ENCODE measurements around the gene MICALL1.
A peak's percentile ranks its signal among the peaks of the same experiment; 100 is the strongest.
"Not testable (repeated sequence)": the region's sequence is repeated elsewhere in the genome, so short reads cannot be mapped to it uniquely, and the experiment has no call there.

The MICALL1 gene

DNA sequence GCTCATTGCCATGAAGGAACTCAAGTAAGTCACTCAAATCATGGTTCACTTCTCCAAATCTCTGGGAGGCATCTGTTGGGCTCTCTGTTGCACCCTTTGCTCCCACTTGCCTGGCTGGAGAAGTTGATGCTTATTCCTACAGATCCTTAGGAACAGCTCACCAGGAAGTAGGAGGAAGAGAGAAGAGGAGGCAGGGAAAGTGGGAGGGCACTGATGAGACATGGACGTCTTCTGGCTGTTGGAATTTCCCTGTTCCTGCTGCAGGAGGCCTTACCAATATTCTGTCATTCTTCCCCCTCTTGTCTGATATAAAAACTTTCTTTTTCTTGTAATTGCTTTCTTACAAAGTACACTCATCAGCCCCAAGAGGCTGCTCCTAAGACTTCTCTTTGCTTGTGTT, 61.0 kb downstream of the MICALL1 start:
- no peak for DNase-seq

DNA sequence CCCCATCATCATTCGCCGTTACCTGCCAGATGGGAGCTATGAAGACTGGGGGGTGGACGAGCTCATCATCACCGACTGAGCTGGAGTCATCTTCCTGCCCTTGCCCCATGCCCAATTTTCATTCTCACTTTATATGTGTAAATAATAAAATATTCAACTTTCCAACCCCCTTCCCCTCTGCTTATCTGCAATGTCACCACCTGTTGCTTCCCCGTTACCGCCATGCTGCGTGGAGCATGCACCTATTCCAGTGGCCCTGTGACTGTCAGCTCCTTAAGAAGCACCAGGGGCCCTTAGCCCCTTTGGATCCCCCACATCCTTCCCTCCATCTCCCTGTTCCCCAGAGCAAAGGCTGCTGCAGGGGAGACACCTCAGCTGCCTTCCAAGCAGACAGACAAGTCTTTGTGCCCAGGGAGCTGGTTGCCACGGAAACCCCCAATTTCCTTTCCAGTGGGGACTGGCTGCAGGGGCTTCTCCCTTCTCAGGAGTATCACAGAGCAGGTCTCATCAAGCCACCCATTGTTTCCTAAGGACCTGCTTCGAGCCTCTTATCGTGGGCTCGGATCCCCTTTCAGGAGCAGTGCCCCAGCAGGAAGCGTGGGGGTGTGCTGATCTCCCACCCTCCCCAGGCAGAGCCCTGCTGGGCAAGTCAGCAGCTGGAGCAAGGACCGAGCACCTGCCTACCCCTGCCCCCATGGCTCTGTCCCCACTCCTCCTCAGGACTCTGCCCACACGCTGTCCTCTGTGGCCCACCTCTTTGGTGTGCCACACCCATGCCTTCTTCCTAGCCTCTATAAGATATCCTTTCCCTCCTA, 61.7 kb downstream of the MICALL1 start:
- no peak for DNase-seq

DNA sequence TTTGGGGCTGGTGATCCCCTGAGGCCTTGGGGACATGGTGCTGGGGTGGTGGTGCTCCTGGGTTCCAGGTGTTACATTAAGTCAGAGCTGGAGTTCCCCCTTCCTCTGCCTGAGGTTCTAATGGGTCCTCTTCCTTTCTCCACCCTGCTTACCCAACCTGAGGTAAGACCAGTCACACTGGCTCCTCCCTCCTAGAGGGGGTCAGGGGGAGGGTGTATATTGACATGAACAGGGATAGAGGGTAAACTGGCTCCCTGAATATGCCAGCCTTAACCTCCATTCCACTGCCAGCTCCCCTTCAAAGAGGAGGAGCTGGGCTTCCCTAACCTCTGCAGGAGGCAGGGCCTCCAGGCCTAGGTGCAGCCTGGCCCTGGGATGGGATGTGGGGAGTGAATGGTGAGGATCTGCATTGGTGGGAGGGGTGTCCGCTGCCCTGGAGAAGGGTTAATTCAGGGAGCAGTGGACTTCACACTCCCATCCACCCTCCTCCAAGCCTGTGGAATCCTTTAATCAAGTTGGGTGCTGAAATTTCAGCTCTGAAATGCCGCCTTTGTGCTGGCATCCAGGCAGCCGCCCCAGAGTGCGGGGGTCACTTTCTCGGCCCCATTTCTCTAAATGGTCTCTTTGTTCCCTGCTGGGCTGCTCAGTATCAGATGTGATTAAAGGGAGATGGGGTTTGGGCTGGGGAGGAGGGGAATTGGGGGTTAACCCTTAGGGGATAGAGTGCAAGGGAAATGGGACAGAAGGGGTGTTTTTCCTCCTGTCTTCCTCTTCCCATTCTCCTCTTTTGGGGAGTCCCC, 62.6 kb downstream of the MICALL1 start:
- DNase-seq = no peak

DNA sequence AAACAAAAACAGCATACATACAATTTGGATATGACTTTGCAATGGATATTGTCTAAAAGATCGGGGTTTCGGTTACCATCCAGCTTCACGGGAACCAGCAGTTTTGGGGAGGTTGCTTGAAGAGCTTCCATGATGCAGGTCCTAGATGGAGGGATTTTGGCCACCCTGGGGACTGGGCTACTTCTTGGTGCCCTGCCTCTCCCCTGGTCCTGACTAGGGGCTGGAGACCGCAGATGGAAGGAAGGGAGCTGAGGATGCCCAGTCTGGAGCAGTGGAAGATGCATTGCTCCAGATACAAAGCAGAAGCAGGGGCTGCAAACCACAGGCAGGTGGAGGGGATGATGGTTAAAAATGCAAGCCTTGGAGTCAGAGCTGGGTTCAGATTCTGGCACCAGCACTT, 64.8 kb downstream of the MICALL1 start:
- DNase-seq = no peak

DNA sequence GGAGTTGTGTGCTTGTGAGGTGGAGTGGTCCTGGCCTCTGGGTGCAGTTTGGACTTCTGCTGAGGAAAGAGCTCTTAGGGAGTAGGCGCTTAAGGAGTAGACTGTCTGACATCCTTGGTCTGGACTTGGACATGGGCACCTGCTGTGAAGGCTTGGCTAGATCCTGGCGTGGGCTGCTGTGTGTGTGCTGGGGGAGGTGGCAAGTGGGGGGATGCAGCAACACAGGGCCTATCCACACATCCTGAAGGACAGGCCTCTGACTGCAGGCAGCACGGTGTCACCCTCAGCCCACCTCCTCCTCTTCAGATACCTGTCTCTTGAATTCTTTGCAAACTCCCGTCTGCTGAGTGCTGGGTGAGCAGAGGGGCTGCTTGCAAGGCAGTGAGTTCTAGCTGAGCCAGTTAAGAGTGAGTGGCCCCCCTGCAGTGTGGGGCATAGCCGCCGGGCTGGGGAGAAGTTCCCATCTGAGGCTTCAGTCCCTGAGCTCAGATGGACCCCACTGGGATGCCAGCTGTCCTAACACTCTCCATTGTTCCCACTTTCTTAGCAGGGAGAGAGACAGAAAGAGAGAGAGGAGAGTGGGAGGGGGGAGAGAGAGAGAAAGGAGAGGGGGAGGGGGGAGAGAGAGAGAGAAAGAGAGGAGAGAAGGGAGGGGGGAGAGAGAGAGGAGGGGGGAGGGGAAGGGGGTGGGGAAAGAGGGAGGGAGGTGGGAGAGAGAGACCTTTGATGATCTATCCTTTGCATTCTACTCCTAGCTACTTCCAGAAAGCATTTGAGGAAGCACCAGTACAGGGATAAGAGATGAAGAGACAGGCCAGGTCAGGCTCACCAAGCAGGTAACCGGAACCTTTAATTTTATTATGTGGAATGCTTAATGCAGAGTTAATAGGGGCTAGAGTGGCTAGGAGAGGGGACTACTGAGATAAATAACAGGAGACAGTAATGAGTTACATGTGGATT, 65.7 kb downstream of the MICALL1 start:
- no peak for DNase-seq

DNA sequence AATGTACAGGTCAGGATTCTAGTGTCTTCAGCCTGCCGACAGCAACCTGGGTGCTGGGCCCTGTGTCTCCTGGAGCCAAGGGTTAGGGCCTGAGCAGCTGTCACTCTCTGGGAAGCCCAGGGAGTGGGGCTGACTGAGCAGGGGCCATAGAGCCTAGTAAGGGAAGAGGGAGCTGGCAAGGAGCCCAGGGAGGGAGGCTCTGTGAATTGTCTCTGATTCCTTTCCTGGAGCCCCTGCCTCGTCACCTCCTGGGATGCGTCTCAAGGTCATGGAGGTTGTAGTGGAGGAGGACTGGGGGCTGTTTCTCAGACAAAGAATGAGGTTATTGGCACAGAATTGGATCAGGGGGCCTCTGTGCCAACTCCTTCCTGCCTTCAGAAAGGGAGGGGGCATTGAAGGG, 66.4 kb downstream of the MICALL1 start:
- DNase-seq = peak; percentile 8 to 83

DNA sequence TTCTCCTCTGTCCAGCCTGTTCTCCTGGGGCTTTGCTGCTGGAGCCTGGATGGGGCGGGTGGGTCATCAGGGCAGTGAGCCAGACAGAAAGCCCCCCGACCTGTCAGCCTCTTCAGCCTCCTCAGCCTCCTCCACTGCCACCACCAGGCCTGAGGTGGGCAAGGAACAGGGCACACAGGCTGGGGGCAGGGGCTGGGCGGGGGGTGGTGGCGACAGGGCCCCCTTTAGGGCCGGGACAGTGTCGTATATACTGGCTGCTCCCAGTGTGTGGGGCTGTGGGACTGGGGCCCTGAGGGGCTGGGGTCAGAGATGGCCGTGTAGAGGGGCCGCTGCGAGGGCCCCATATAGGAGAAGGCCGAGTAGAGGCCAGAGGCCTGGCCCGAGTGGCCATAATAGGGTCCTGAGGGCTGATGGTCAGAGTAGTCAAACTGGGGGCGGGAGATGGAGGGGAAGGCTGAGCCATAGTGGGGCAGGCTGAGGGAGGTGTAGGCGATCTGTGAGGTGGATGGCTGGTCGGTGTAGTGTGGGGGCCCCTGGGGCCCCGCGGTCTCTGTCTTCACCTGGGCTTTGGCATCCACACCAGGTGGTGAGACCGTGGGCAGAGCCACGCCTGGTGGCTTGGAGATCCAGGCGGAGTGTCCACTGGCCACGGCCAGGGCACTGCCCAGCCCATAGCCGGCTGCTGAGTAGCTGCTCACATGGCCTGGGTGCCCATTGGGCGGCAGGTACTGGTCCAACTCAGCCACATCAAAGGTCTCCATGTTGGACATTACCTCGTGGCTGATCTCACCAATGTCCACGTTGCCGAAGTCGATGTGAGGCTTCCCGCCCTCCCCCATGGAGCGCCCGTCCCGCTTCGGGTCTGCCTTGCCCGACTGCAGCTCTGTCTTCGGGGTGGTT, 67.4 kb downstream of the MICALL1 start:
- no peak for DNase-seq

DNA sequence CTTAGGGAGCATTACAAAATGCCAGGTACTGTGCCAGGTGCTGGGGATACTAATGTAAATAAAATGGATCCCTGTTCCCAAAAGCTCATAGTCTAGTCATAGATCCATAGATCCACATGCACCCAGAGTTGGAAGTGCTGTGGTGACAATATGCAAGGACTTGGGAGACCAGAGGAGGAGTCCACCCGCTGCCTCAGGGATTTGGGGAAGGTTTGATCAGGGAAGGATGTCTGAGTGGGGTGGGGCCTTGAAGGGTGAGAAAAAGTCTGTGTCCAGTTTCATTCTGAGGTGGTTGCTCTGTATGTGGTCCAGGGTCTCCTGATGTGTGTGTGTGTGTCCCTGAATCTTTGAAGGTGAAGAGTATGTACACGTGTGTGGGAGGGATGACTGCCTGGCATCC, 69.1 kb downstream of the MICALL1 start:
- no peak for DNase-seq

DNA sequence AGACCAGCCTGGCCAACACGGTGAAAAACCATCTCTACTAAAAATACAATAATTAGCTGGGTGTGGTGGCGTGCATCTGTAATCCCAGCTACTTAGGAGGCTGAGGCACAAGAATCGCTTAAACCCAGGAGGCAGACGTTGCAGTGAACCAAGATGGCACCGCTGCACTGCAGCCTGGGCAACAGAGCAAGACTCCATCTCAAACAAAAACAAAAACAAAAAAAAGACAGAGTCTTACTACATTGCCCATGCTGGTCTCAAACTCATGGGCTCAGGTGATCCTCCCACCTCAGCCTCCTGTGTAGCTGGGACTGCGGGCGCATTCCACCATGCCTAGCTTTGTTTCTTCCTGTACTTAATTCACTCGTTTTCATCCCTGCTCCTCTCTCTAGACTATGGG, 69.9 kb downstream of the MICALL1 start:
- DNase-seq = not testable (repeated sequence)

DNA sequence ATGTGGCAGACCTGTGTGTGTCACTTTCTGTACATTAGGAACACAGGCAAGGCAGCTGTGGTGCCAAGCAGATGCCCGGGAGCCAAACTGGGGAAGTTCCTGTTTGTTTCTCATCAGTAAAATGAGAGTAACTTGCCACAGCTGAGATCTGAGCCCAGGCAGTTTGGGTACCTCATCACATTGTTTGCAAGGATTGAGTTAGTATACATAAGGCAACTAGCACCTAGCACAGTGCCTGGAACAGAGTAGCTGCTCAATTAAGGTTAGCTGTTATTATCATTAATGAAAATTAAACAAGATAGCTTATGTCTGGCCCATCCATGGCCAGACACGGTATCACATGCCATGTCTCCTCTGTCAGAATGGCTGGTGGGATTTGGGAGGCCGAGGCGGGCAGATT, 70.5 kb downstream of the MICALL1 start:
- DNase-seq = no peak

DNA sequence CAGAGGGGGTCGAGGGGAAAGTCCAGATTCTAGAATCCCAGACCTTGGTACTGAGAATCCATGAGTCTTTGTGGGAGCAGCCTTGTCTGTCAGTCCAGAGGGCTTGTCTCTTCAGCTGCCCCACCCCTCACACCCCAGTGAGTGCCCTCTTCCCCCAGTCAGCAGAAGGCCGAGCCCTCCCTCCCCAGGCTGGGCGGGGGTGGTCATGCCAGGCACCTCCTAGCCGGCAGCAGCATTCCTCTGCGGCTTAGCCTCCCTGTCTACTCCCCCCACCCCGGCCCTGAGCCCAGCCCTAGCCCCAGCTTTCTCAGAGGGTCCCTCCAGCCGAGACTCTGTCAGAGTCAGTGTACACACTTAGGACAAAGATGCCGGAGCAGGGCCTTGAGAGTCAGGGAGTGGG, 73.7 kb downstream of the MICALL1 start:
- no peak for DNase-seq

DNA sequence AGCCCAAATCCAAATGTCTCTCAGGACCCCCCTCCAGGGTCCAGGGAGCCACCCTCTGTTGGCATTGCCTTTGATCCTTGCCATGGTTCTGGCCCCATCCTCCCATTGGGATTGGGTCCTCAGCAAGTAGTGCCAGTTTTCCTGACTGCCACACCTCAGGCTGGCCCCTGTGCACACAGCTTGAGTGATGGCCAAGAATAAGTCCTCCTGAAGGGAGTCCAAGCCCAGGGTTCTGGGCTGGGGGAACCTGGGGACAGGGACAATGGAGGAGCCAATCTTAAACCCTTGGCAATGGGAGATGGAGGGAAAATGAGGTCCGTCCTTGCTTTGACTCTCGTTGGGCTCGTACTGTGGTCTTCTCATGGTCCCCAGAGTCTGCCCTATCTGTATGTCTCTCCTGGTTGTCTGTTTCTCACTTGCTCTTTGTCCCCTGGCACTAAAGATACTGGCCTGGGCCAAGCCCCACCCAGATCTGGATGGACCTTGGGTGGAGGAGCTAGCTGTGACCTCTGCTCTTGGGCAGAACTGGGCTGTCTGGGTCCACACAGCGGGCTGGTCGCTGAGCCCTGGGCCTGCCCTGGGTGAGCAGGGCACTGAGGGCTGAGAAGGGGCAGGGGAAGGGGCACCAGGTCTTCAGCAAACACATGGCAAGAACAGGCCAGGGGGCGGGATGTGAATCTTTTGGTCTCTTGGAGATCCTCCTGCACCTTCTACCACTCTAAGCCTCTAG, 75.3 kb downstream of the MICALL1 start:
- DNase-seq = no peak

DNA sequence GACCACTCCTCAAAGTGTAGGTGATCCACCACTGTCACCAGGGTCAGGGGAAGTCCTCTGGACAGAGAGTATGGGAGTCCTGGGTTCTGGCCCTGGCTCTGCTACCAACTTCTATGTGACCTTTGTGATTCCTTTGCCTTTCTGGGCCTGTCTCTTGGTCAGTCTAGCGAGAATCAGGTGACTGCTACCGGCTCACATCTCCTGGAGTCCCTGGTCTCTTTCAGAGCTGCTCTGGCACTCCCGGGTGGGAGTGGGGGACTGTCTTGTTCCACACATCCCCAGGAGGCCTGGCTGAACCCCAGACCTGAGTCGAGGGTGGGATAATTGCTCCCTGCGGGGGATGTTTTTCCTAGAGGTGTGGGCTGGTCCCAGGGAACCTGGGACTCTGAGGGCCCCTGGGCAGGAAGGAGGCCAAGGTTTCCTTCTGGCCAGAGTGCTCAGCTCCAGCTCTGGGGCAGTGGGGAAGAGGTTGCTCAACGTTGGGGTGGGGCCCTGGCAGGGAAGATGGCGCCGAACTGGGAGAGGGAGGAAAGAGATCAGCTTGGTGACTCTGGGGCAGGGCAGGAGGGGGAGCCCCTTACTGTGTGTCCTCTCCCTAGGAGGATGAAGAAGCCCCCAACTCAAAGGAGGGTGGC, 76.2 kb downstream of the MICALL1 start:
- no peak for DNase-seq

DNA sequence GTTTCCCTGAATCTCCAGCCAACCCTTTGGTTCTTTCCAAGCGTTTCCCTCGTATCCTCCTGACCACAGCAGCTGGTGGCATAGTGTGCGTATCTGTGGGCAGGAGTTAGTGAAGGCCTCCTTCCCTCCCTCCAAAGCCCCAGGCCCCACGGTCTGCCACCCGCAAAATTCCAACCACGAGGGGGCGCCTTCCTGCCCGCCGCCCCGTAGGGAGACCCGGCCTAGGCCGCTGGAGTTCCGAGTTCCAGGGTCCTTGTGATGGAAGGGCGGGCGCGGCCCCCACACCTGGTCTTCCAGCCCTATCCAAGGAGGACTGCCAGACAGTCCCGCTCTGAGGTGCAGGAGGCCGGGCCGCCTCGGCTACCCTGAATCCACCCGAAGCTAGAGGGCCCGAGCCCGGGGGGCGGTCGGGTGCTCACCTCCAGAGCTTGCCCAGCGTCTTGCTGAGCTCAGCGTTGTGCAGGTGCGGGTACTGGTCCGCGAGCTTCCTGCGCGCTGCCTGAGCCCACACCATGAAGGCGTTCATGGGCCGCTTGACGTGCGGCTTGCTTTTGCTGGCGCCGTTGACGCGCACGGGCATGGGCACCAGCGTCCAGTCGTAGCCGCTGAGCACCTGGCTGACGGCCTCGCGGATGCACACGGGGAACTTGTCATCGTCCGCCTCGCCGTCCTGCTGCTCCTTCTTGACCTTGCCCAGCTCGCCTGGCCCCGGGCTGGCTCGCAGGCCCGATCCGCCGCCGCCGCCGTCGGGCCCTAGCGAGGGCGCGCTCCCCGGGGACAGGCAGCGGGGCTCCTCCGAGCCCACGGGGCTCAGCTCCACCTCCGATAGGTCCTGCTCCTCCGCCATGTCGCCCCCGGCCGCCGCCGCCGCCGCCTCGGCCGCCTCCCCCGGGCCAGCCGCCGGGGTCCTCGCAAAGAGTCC, 77.1 kb downstream of the MICALL1 start:
- DNase-seq = no peak

DNA sequence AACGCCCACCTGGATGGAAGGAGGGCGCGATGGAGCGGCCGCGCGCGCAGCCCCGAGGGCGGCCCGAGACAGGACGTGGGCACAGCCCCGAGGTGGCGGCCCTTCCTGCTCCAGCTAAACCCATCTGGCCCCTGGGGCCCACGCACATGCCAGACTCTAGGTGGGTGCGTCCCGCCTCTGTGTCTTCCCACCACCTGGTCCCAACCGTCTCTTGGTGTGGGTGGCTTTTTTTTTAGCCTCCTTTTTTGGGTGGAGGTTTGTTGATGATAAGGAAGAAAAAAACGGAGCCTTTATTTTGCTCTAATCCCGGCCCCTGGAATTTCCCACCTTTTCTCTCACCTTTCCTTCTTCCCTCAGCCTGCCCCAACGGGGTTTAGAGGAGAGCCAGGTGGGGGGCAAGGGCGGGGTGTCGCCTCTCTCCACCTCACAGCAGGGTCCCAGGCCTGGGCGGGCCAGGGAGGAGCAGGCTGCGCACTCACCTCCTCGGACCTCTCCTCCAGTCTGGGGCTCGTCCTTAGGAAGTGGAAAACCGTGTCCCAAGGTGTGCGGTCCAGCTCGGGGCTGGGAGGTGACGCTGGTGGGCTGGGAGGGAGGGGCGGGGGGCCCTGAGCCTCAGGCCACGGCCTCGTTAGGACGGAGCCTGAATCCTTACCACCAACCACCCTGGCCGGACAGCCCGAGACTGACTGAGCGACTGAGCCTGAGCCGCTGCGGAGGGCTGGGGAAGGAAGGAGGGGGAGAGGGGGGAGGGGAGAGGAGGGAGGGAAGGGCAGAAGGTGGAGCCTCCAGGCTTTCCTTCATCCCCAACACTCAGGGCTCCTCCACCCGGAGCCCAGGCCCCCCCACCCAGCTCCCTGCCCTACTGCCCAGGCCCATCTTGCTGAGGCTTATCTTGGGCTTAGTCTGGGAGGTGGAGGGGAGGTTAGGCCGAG, 78.0 kb downstream of the MICALL1 start, which contains the start of gene SOX10:
SOX10 (minus strand) TSS at position 696 of the 932 bp plus-strand sequence. CDS start 771 bp downstream, outside the sequence.
- DNase-seq = no peak

DNA sequence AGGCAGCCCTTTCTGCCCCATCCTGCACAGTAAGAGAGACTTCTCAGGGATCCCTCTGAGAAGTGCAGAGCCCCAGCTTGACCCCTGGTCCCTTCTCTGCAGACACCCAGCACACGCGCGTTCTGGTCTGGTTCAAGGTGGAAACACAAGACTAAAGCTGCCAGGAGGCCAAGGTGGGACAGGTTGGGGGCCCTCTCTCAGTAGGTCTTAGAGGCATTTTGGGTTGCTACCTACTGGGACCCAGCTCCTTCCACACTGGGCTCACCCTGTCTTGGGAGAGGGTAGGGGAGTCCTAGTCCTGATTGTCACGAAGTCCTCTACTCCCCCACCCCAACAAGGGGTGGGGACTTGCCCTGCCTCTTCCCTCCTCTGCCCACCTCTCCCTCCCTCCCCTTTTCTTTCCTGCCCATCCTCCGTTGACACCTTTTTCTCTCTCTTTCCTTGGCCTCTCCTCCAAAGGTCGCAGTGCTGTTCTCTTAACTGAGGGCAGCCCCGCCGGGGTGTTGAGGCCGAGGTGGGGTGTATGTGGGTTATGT, 79.0 kb downstream of the MICALL1 start:
- no peak for DNase-seq

DNA sequence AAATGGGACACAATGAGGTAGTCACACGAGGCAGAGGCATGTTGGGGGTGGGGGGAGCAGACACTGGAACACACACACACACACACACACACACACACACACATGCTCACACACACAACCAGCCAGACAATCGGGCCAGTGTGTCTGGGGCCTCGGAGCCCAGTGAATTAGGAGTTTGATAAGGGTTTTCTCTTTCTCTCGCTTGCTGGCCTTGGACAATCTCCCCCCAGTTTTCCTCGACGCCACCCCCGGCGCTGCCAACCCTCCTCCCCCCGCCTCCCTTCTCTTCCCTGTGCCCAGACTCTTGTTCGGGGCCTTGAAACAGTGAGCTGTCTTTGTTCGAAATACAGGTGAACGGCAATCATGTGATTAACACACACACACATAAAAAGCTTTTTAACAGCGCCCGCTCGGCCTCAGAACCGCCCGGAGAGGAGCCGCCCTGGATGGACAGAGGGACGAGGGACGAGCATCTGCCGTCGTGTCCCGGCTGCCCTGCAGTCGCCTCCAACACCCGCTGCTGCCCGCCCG, 79.7 kb downstream of the MICALL1 start:
- no peak for DNase-seq

DNA sequence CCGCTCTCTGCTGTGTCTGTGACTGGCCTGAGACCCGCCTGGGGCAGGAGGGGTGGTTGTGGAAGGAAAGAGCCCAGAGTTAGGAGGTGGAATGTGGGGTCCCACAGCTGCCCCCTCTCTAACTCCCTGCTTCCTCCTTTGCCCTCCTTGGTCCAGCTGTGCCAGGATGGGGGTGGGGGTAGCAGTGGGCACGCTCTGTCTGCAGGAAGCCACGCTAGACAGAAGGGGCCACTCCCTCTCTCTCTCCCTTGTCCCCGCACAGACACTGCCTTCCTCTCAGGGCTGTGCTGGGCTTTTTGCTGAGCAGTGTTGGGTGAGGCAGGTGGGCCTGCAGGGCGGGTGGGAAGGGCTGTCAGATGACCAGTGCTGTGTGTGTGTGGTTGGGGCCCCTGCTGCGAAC, 80.3 kb downstream of the MICALL1 start:
- no peak for DNase-seq

Measured in NCI-H446 (cell line).